GM12878 (cell line): ENCODE results near the gene POLR1D. TPM values are rescaled to one million over a fixed set of nuclear protein-coding genes. Genes with fewer than 3 reads are reported as not detected.

ENCODE experiments used
- ATAC-seq: fragments of 200-7000 bp; cut with Tn5 transposase; 3 replicates; pipeline ENCODE4 v1.9.1; 2020; ENCODE audit warnings: mild to moderate bottlenecking, moderate library complexity
- BruUV-seq: library from RNA; stranded (reverse); fragments of 400-500 nt; replicated peaks from 2 replicates; lab custom pipeline; 2021; lab: Mats Ljungman, UMichigan
- CTCF ChIA-PET: fragments of 300-600 bp; sonication (Branson Sonifier 250); formaldehyde crosslinking; extraction: SDS; loops from one replicate; lab custom pipeline; 2021; ENCODE audit warnings: inconsistent platforms; lab: Yijun Ruan, JAX
- POLR2A ChIA-PET: fragments of 350-600 bp; formaldehyde crosslinking; extraction: SDS; loops from one replicate; lab custom pipeline; 2021; ENCODE audit warnings: inconsistent platforms; lab: Charles Lee
- RAD21 ChIA-PET: fragments of 300-600 bp; sonication (Branson Sonifier 250); formaldehyde crosslinking; loops from one replicate; lab custom pipeline; 2023; ENCODE audit warnings: antibody characterized with exemption; ENCODE audit not compliant: unreplicated experiment; lab: Charles Lee
- SMC1A ChIA-PET: fragments of 300-600 bp; sonication (Branson Sonifier 250); formaldehyde crosslinking; loops from one replicate; lab custom pipeline; 2023; ENCODE audit not compliant: unreplicated experiment, uncharacterized antibody; lab: Charles Lee
- DNase-seq: peaks from one replicate; pipeline ENCODE4 v3.0.0-alpha.2; 2011; ENCODE audit warnings: low read depth, low spot score
- FAIRE-seq: peaks from 3 replicates; lab custom pipeline; 2011; peaks lifted over from hg19 to GRCh38; lab: Jason Lieb, UNC
- H2AFZ ChIP-seq: 2 replicates; pipeline ENCODE4 v1.6.0; 2011; ENCODE audit warnings: low read depth, low read length, control low read depth; ENCODE audit not compliant: control insufficient read depth
- H3K27ac ChIP-seq: 2 replicates; pipeline ENCODE4 v1.5.1; 2011; ENCODE audit warnings: control low read depth; ENCODE audit not compliant: control insufficient read depth, insufficient read depth
- H3K27me3 ChIP-seq, 2 experiments: replicated peaks in 1 of 2; 2 replicates each; pipeline versions ENCODE4 v1.6.0 to v1.6.1; 2011; ENCODE audit warnings: low read length in 1 of 2; ENCODE audit not compliant: control insufficient read depth in 2 of 2, insufficient read depth in 2 of 2
- H3K36me3 ChIP-seq, 2 experiments: 2 replicates each; pipeline ENCODE4 v1.5.1; 2011; ENCODE audit warnings: low read length in 1 of 2; ENCODE audit not compliant: control insufficient read depth in 2 of 2, insufficient read depth in 2 of 2
- H3K4me1 ChIP-seq: 2 replicates; pipeline ENCODE4 v1.6.1; 2011; ENCODE audit warnings: mild to moderate bottlenecking, low read length, moderate library complexity, mixed read lengths; ENCODE audit not compliant: control insufficient read depth, insufficient read depth
- H3K4me2 ChIP-seq: 2 replicates; pipeline ENCODE4 v1.6.0; 2011; ENCODE audit warnings: control low read depth; ENCODE audit not compliant: control insufficient read depth, insufficient read depth
- H3K4me3 ChIP-seq: fragments of 200-600 bp; sonication (generic); 2 replicates; pipeline ENCODE4 v1.5.1; 2016
- H3K79me2 ChIP-seq: 2 replicates; pipeline ENCODE4 v1.6.0; 2011; ENCODE audit warnings: low read length; ENCODE audit not compliant: control insufficient read depth, insufficient read depth
- H3K9ac ChIP-seq: 2 replicates; pipeline ENCODE4 v1.8.0; 2011; ENCODE audit warnings: low read length, control low read depth, mixed read lengths; ENCODE audit not compliant: control insufficient read depth, insufficient read depth
- H3K9me3 ChIP-seq: replicated peaks from 3 replicates; pipeline ENCODE4 v1.5.1; 2011; ENCODE audit warnings: mild to moderate bottlenecking, low read length; ENCODE audit not compliant: control insufficient read depth, insufficient read depth
- H4K20me1 ChIP-seq: 2 replicates; pipeline ENCODE4 v1.6.0; 2011; ENCODE audit not compliant: control insufficient read depth, insufficient read depth
- CBX3 ChIP-seq: fragments of 200-600 bp; sonication (generic); IDR thresholded peaks from 2 replicates; pipeline ENCODE4 v1.6.1; 2016; ENCODE audit warnings: low read depth, borderline replicate concordance
- IKZF2 ChIP-seq, 2 experiments: fragments of 450-650 bp; IDR thresholded peaks; 2 replicates each; pipeline ENCODE4 v1.6.1; 2017; ENCODE audit warnings: mild to moderate bottlenecking in 2 of 2, moderate library complexity in 2 of 2
- MYB ChIP-seq: fragments of 150-350 bp; IDR thresholded peaks from 2 replicates; pipeline ENCODE4 v1.6.1; 2014; ENCODE audit warnings: mild to moderate bottlenecking, low read depth, low read length, borderline replicate concordance
- SMARCA5 ChIP-seq: fragments of 450-650 bp; IDR thresholded peaks from 2 replicates; pipeline ENCODE4 v1.6.1; 2017; ENCODE audit warnings: mild to moderate bottlenecking
- SP1 ChIP-seq: IDR thresholded peaks from one replicate; pipeline ENCODE4 v1.6.1; 2011; ENCODE audit warnings: low read depth, low read length
- SUPT20H ChIP-seq: IDR thresholded peaks from 2 replicates; pipeline ENCODE4 v1.6.1; 2011; ENCODE audit warnings: low read depth, mild to moderate bottlenecking, low read length, moderate library complexity, borderline replicate concordance; ENCODE audit not compliant: control insufficient read depth
- TAF1 ChIP-seq: IDR thresholded peaks from 2 replicates; pipeline ENCODE4 v1.6.1; 2011; ENCODE audit warnings: mild to moderate bottlenecking, low read depth, low read length, borderline replicate concordance
- WGBS: methylation state at CpG from one replicate; pipeline ENCODE4 v1.1.6; 2016; ENCODE audit warnings: low lambda C conversion rate; ENCODE audit not compliant: insufficient replicate concordance, insufficient coverage; ENCODE audit errors: missing lambda C conversion rate; 5-methylcytosine and 5-hydroxymethylcytosine counted together
- in situ Hi-C: fragments of 300-500 bp; cut with MboI; formaldehyde crosslinking; loops from 9 replicates; pipeline ENCODE4 v1.14.3; 2018; ENCODE audit warnings: mixed read lengths
- intact Hi-C: fragments of 100-400 bp; cut with micrococcal nuclease; formaldehyde crosslinking; loops from one replicate; pipeline ENCODE4 v1.14.2; 2022; ENCODE audit not compliant: unreplicated experiment
- polyA plus RNA-seq, 11 experiments: library from polyadenylated mRNA; depleted of rRNA in 4 of 11; unstranded in 6 of 11; stranded (reverse) in 5 of 11; fragments of >200 nt; fragmentation: Nextera tagmentation in 4 of 11; fragmentation: Illumina TruSeq in 1 of 11; extraction: Ambion mirVana in 4 of 11; extraction: Trizol in 1 of 11; gene quantifications; 1 replicate in 1 of 11; 2 replicates in 10 of 11; pipeline versions ENCODE4 v1.2.1 to v1.2.3, GENCODE V29; 2011 to 2016; ENCODE audit warnings: inconsistent platforms in 2 of 11, missing spikeins in 2 of 11, low read depth in 1 of 11
- total RNA-seq, 4 experiments: library from RNA; depleted of rRNA in 3 of 4; stranded (reverse); fragments of >200 nt in 3 of 4; fragmentation: Illumina TruSeq in 1 of 4; extraction: Trizol in 1 of 4; gene quantifications; 2 replicates each; pipeline versions ENCODE4 v1.2.1 to v1.2.3, GENCODE V29; 2013 to 2021

POLR1D gene
- total and polyA plus RNA-seq, 10 of the 15 experiments (the other 5 are each of a cell fraction or from before 2014, with no cell fraction given), result 119 to 223 (median 160) TPM

GRCh38 chr13:27634231-27634630 lies 12.5 kb downstream of the POLR1D start:
- Histone ChIP-seq H3K4me3 (no peak overlapping the region), H3K4me1 (no peaks in the 10 kb centered on the region), H3K4me2 (no peak overlapping the region), H3K9me3 (no peaks in the 10 kb centered on the region), H3K9ac (no peak overlapping the region), H3K79me2 (peaks cover 13% of the 10 kb centered on the region), H3K27me3 (no peaks in the 10 kb centered on the region), H3K36me3 (peaks cover 0 to 13% of the 10 kb centered on the region in 2 experiments; a peak in 2 of 4 replicates), H3K27ac (no peak overlapping the region), H4K20me1 (peaks cover 3% of the 10 kb centered on the region; the same call in 1 of the 2 replicates), H2AFZ (no peak overlapping the region)
- no peak for ATAC-seq
- SMC1A ChIA-PET, result interaction anchor here (0.7 to 1.5 kb wide), 3 partner anchors 12 to 36 kb away, joined by 3 to 4 read pairs (median 3); no protein-coding TSS in a partner anchor
- no peak for DNase-seq
- no TSS peak for BruUV-seq
- in situ Hi-C loops (no loop called here), intact Hi-C loops (no loop called here)
- RAD21 ChIA-PET, result interaction anchor here (0.8 kb wide), 1 partner anchor 28 kb away, joined by 3 read pairs; no protein-coding TSS in a partner anchor
- CTCF ChIA-PET, result interaction anchor here (1.9 kb wide), 1 partner anchor 9 kb away, joined by 4 read pairs; no protein-coding TSS in a partner anchor
- no peak for FAIRE-seq
- POLR2A ChIA-PET, result no interaction called here
- 71% methylated on average over 2 of the region's 2 CpGs for WGBS
- TF ChIP-seq MYB, result no peak

GRCh38 chr13:27634791-27635190 lies 13.1 kb downstream of the POLR1D start:
- Histone ChIP-seq H3K9ac (no peak overlapping the region), H4K20me1 (peaks cover 3% of the 10 kb centered on the region; the same call in 1 of the 2 replicates), H3K79me2 (peaks cover 15% of the 10 kb centered on the region), H2AFZ (no peak overlapping the region), H3K4me3 (no peak overlapping the region), H3K9me3 (no peaks in the 10 kb centered on the region), H3K27me3 (no peaks in the 10 kb centered on the region), H3K4me2 (no peak overlapping the region), H3K36me3 (peaks cover 0 to 13% of the 10 kb centered on the region in 2 experiments; a peak in 2 of 4 replicates), H3K4me1 (no peaks in the 10 kb centered on the region), H3K27ac (no peak overlapping the region)
- ChIA-PET SMC1A (interaction anchor here (0.7 to 1.5 kb wide), 5 partner anchors 10 to 37 kb away, joined by 3 to 4 read pairs (median 3); no protein-coding TSS in a partner anchor), RAD21 (interaction anchor here (0.8 kb wide), 1 partner anchor 29 kb away, joined by 3 read pairs; no protein-coding TSS in a partner anchor), CTCF (interaction anchor here (1.0 to 1.9 kb wide), 2 partner anchors 9 to 15 kb away, joined by 3 to 4 read pairs; no protein-coding TSS in a partner anchor), POLR2A (no interaction called here)
- no TSS peak for BruUV-seq
- 100% methylated on average over 3 of the region's 3 CpGs for WGBS
- DNase-seq (no peak), FAIRE-seq (no peak), ATAC-seq (no peak)
- no peak for TF ChIP-seq TAF1
- TF ChIP-seq IKZF2 (IDR thresholded peaks at IDR 0.05), result no peak
- TF ChIP-seq SUPT20H, result no peak
- TF ChIP-seq CBX3, result no peak
- TF ChIP-seq SP1, result no peak
- TF ChIP-seq SMARCA5, result no peak
- intact Hi-C loops (no loop called here), in situ Hi-C loops (no loop called here)
